SU-DHL-6 (cell line): Measurements from ENCODE around the gene PTPRN2.

Experiments
- H2AFZ ChIP-seq: fragments of 200-600 bp; sonication (generic); 2 replicates; pipeline ENCODE4 v1.6.1; 2014; ENCODE audit warnings: low read depth, mild to moderate bottlenecking, moderate library complexity, mixed read lengths, antibody characterized with exemption, low read length; ENCODE audit not compliant: severe bottlenecking
- H3F3A ChIP-seq: fragments of 200-600 bp; shearing (Covaris generic); 2 replicates; pipeline ENCODE4 v1.6.0; 2016; ENCODE audit warnings: antibody characterized with exemption, mild to moderate bottlenecking; ENCODE audit not compliant: insufficient read depth
- H3K27ac ChIP-seq: fragments of 200-600 bp; sonication (generic); 2 replicates; pipeline ENCODE4 v1.5.1; 2016; ENCODE audit warnings: low read depth, mild to moderate bottlenecking, low read length, moderate library complexity, mixed read lengths
- H3K27me3 ChIP-seq: fragments of 200-600 bp; sonication (generic), shearing (Covaris generic); 2 replicates; pipeline ENCODE4 v1.6.0; 2014; ENCODE audit warnings: mild to moderate bottlenecking, low read length
- H3K36me3 ChIP-seq: fragments of 200-600 bp; sonication (generic); 2 replicates; pipeline ENCODE4 v1.6.1; 2014; ENCODE audit warnings: mild to moderate bottlenecking, low read length, mixed read lengths
- H3K4me2 ChIP-seq: fragments of 300-600, 200-600 bp; shearing (Covaris generic), sonication (generic); 2 replicates; pipeline ENCODE4 v1.6.0; 2014; ENCODE audit warnings: low read length, low read depth, mild to moderate bottlenecking; ENCODE audit not compliant: poor library complexity, severe bottlenecking
- H3K4me3 ChIP-seq: fragments of 200-600 bp; sonication (generic); 2 replicates; pipeline ENCODE4 v1.5.1; 2014; ENCODE audit warnings: antibody characterized with exemption, low read length, mild to moderate bottlenecking, mixed read lengths; ENCODE audit not compliant: insufficient read depth, poor library complexity, severe bottlenecking
- H3K79me2 ChIP-seq: fragments of 200-600 bp; sonication (generic); 2 replicates; pipeline ENCODE4 v1.6.1; 2014; ENCODE audit warnings: mild to moderate bottlenecking, low read length, moderate library complexity; ENCODE audit not compliant: insufficient read depth
- H3K9ac ChIP-seq: fragments of 200-600 bp; sonication (generic); 2 replicates; pipeline ENCODE4 v1.7.0; 2014; ENCODE audit warnings: mild to moderate bottlenecking, low read length
- H3K9me2 ChIP-seq: fragments of 200-600 bp; sonication (generic); replicated peaks from 2 replicates; pipeline ENCODE4 v1.6.1; 2014; ENCODE audit warnings: low read length; ENCODE audit not compliant: insufficient read depth
- H3K9me3 ChIP-seq: fragments of 200-600 bp; sonication (generic); 2 replicates; pipeline ENCODE4 v1.6.1; 2014; ENCODE audit warnings: low read length, mixed read lengths; ENCODE audit not compliant: insufficient read depth
- H4K20me1 ChIP-seq: fragments of 200-600 bp; sonication (generic); 2 replicates; pipeline ENCODE4 v1.6.1; 2014; ENCODE audit warnings: low read depth, mild to moderate bottlenecking, antibody characterized with exemption, low read length, moderate library complexity, mixed read lengths
- CTCF ChIP-seq: fragments of 200-600 bp; sonication (generic); IDR thresholded peaks from one replicate; pipeline ENCODE4 v1.5.1; 2017; ENCODE audit warnings: antibody characterized with exemption, mild to moderate bottlenecking, low read length, moderate library complexity; ENCODE audit not compliant: insufficient read depth, poor library complexity, severe bottlenecking
- EZH2phosphoT487 ChIP-seq: fragments of 200-600 bp; sonication (generic), shearing (Covaris generic); conservative IDR thresholded peaks from 2 replicates; pipeline ENCODE4 v1.6.1; 2018; ENCODE audit warnings: mild to moderate bottlenecking, antibody characterized with exemption, low read length, moderate library complexity, mixed read lengths

PTPRN2 gene

DNA sequence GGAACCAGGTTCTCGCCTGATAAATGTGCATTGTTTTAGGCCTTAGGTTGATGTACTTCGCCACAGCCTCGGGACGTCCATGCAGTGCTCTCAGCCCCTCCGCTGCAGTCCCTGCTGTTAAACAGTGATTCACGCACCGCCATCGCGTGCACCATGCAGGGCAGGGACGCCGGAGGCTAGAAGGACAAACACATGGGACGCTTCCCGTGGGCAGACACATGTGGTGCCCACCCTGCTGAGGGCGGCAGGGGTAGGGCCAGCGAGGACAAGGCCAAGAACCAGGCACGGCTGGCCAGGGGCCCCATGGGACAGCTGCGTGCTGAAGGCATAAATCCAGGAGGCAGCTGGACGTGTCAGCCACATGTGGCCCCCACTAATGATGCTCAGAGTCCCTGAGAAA lies 394.7 kb downstream of the PTPRN2 start:
- no peak overlapping the region for H3K9ac ChIP-seq
- H3K9me3 ChIP-seq = no peaks in the 10 kb centered on the region
- no peak overlapping the region for H3K27ac ChIP-seq
- H3F3A ChIP-seq = no peaks in the 10 kb centered on the region
- TF ChIP-seq CTCF = no peak
- TF ChIP-seq EZH2phosphoT487 = no peak
- H3K27me3 ChIP-seq = no peaks in the 10 kb centered on the region
- no peaks in the 10 kb centered on the region for H3K36me3 ChIP-seq
- no peak overlapping the region for H2AFZ ChIP-seq
- H3K4me3 ChIP-seq = no peak overlapping the region
- no peaks in the 10 kb centered on the region for H3K79me2 ChIP-seq
- H3K9me2 ChIP-seq = no peaks in the 10 kb centered on the region
- no peaks in the 10 kb centered on the region for H4K20me1 ChIP-seq
- H3K4me2 ChIP-seq = no peak overlapping the region

DNA sequence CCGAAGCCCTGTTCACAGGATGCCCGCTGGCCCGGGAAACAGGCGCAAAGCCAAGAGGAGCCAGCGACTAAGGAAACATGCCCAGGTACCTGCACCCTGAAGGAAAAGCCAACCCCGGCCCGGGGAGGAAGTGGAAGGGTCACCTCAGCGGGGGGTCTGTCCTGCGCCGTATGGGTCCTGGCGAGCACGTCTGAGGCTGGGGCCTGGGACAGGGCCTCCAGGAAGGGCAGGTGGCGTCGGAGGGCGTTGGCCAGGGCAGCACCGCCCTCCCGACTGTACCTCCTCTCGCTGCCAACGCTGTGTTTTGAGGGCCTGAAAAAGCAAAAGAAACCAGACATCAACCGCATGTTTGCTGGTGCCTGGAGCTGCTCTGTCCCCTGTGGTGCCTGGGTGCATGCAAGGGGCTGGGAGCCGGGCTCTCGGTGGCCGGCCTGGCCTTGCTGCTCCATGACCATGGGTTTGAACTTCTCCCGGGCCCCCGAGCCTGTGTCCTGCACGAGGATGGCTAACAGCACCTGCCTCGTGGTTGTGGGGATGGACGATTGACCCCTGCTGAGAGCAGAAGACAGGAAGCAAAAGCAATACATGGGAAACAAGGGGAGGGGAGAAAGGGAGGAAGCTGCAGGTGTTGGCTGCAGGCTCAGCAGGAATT lies 395.3 kb downstream of the PTPRN2 start:
- no peak overlapping the region for H3K4me3 ChIP-seq
- no peaks in the 10 kb centered on the region for H3F3A ChIP-seq
- H3K9ac ChIP-seq = no peak overlapping the region
- H3K9me3 ChIP-seq = no peaks in the 10 kb centered on the region
- no peaks in the 10 kb centered on the region for H3K9me2 ChIP-seq
- H4K20me1 ChIP-seq = no peaks in the 10 kb centered on the region
- H2AFZ ChIP-seq = no peak overlapping the region
- H3K4me2 ChIP-seq = no peak overlapping the region
- no peaks in the 10 kb centered on the region for H3K79me2 ChIP-seq
- no peaks in the 10 kb centered on the region for H3K27me3 ChIP-seq
- no peaks in the 10 kb centered on the region for H3K36me3 ChIP-seq
- no peak overlapping the region for H3K27ac ChIP-seq
- TF ChIP-seq CTCF (no peak), EZH2phosphoT487 (no peak)

DNA sequence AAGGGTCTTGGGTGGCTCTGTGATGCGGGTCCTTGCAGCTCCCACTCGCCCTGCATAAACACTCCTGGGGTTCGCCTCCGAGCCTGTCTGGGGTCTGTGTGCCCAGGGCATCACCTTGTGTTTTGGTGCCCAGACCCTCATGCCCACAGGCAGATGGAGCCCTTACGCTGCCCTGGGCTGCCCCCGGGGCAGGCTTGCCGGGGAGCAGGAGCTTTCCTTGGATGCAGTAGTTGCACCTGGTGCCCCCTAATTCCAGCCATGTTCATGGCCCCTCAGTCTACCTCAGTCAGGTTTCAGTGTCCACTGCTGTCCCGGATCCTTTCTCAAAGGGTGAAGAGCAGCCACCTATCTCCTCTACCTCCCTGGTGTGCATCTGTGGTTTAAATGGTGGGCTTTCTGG lies 396.0 kb downstream of the PTPRN2 start:
- H3K9me3 ChIP-seq = no peaks in the 10 kb centered on the region

More for the DNA sequence above, 396.0 kb downstream of the PTPRN2 start:
- Histone ChIP-seq H2AFZ (no peak overlapping the region), H3K9ac (no peak overlapping the region), H3K9me2 (no peaks in the 10 kb centered on the region), H3K4me2 (no peak overlapping the region), H3K36me3 (no peaks in the 10 kb centered on the region), H3F3A (no peaks in the 10 kb centered on the region), H3K4me3 (no peak overlapping the region), H4K20me1 (no peaks in the 10 kb centered on the region), H3K27me3 (no peaks in the 10 kb centered on the region), H3K27ac (no peak overlapping the region), H3K79me2 (no peaks in the 10 kb centered on the region)
- TF ChIP-seq EZH2phosphoT487 (no peak), CTCF (no peak)
